NCI-H2171 (cell line): ENCODE results near the gene HDAC10.

Experiments
- DNase-seq: peaks from one replicate; lab custom pipeline; 2025; lab: John Stamatoyannopoulos, UW

HDAC10 gene

GRCh38 chr22:50256258-50256862, 5.3 kb upstream of the HDAC10 start:
- DNase-seq = no peak

- DNase-seq = no peak
Measured at GRCh38 chr22:50255607-50256006, 4.5 kb upstream of the HDAC10 start.

GRCh38 chr22:50255099-50255498, 4.0 kb upstream of the HDAC10 start:
- DNase-seq = no peak

- no peak for DNase-seq
Measured at GRCh38 chr22:50253941-50254340, 2.9 kb upstream of the HDAC10 start.

- no peak for DNase-seq
Measured at GRCh38 chr22:50253046-50253915, 2.2 kb upstream of the HDAC10 start.

GRCh38 chr22:50252082-50253045, 1.3 kb upstream of the HDAC10 start:
- DNase-seq = peak; percentile 32

GRCh38 chr22:50251477-50252081, 514 bp upstream of the HDAC10 start:
- DNase-seq = no peak

- no peak for DNase-seq
Measured at GRCh38 chr22:50250249-50250554, 863 bp downstream of the HDAC10 start.

GRCh38 chr22:50249341-50250248, 1.5 kb downstream of the HDAC10 start:
- no peak for DNase-seq

GRCh38 chr22:50248196-50249081, 2.6 kb downstream of the HDAC10 start:
- no peak for DNase-seq

GRCh38 chr22:50247748-50248147, 3.3 kb downstream of the HDAC10 start:
- peak; percentile 68 for DNase-seq

GRCh38 chr22:50246242-50247175, 4.6 kb downstream of the HDAC10 start:
- DNase-seq = no peak

GRCh38 chr22:50245214-50246072, 5.6 kb downstream of the HDAC10 start:
- peak; percentile 79 for DNase-seq

- peak; percentile 92 for DNase-seq
Measured at GRCh38 chr22:50244420-50245213, 6.4 kb downstream of the HDAC10 start, which contains the start of gene TUBGCP6. Gene TUBGCP6, minus strand, starts transcription at chr22:50245023. Its CDS starts 564 bp downstream, at chr22:50244459.

GRCh38 chr22:50243685-50244419, 7.2 kb downstream of the HDAC10 start:
- DNase-seq = no peak

GRCh38 chr22:50242406-50242949, 8.6 kb downstream of the HDAC10 start:
- no peak for DNase-seq
